22Rv1 (cell line): ENCODE data around the gene GAK.

ENCODE experiments used
- CTCF ChIP-seq: fragments of 450-650 bp; IDR thresholded peaks from 2 replicates; pipeline ENCODE4 v1.5.1; 2017; ENCODE audit warnings: mild to moderate bottlenecking
- ZFX ChIP-seq: fragments of 450-650 bp; IDR thresholded peaks from 2 replicates; pipeline ENCODE4 v1.6.1; 2017; ENCODE audit warnings: antibody characterized with exemption, borderline replicate concordance

DNA sequence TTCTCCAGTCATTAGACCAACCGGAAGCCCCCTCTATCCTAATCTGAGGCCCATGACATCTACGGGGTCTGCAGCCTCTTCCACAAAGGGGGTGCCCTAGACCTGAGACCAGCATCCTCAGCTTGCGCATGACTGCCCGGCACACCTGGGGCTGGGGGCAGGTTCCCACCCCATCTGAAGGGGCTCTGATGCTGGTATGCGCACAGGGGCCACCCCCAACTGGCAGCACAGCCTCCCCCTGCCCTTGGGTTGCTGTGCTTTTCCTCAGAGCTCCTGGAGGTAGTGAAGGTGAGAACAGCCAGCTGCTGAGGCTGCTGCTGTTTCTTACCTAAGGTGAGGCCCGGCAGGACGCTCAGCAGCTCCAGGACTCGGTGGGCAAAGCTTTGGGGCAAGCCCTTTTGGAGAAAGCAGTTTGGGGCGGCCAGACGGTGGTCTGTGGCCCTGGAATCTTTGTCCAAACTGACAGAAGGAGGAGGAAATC is 87.3 kb downstream of the GAK start:
- TF ChIP-seq CTCF (no peak), ZFX (no peak)
